Type B pancreatic cell (in vitro differentiated cells): ENCODE measurements around the gene NPAS4. TPM values are rescaled to one million over a fixed set of nuclear protein-coding genes. Genes with fewer than 3 reads are reported as not detected.
A peak's percentile ranks its signal among the peaks of the same experiment; 100 is the strongest.

Experiments used
- DNase-seq: peaks from one replicate; pipeline ENCODE4 v3.0.0; 2021; ENCODE audit warnings: mixed read lengths; ENCODE audit not compliant: unreplicated experiment; ENCODE audit errors: extremely low spot score
- H3K27ac Mint-ChIP-seq: 2 replicates; pipeline ENCODE4 v1.8.0; 2021; ENCODE audit warnings: mild to moderate bottlenecking, mixed read lengths
- H3K27me3 Mint-ChIP-seq: 2 replicates; pipeline ENCODE4 v1.8.0; 2021; ENCODE audit warnings: mixed read lengths
- H3K36me3 Mint-ChIP-seq: 2 replicates; pipeline ENCODE4 v1.8.0; 2021; ENCODE audit warnings: mixed read lengths
- H3K4me1 Mint-ChIP-seq: one replicate; pipeline ENCODE4 v1.8.0; 2021; ENCODE audit warnings: mixed read lengths; ENCODE audit not compliant: unreplicated experiment
- H3K4me3 Mint-ChIP-seq: 2 replicates; pipeline ENCODE4 v1.8.0; 2021; ENCODE audit warnings: mild to moderate bottlenecking, mixed read lengths
- H3K9me3 Mint-ChIP-seq: 2 replicates; pipeline ENCODE4 v1.8.0; 2021; ENCODE audit warnings: mixed read lengths
- CTCF ChIP-seq: fragments of 200-600 bp; sonication (generic); conservative IDR thresholded peaks from 2 replicates; pipeline ENCODE4 v1.5.0; 2021; ENCODE audit warnings: antibody characterized with exemption, mild to moderate bottlenecking
- total RNA-seq: library from RNA; stranded (reverse); gene quantifications from 2 replicates; pipeline ENCODE4 v1.2.1, GENCODE V29; 2021; ENCODE audit warnings: low replicate concordance

NPAS4 gene
- total RNA-seq, 1 donor from 2014 or later = 0.77 TPM

GRCh38 chr11:66468691-66469090, 47.9 kb downstream of the NPAS4 start:
- peaks cover 15% of the 10 kb centered on the region for H3K4me1 Mint-ChIP-seq
- peak overlapping the region; percentile 93 for H3K4me3 Mint-ChIP-seq
- no peak for DNase-seq
- no peaks in the 10 kb centered on the region for H3K9me3 Mint-ChIP-seq
- no peaks in the 10 kb centered on the region for H3K36me3 Mint-ChIP-seq
- H3K27ac Mint-ChIP-seq = no peak overlapping the region
- no peak for TF ChIP-seq CTCF
- no peaks in the 10 kb centered on the region for H3K27me3 Mint-ChIP-seq

GRCh38 chr11:66469441-66469840, 48.6 kb downstream of the NPAS4 start:
- TF ChIP-seq CTCF = no peak
- no peak overlapping the region for H3K27ac Mint-ChIP-seq

GRCh38 chr11:66470015-66470414, 49.2 kb downstream of the NPAS4 start:
- H3K36me3 Mint-ChIP-seq = no peaks in the 10 kb centered on the region
- H3K27me3 Mint-ChIP-seq = no peaks in the 10 kb centered on the region
- H3K4me1 Mint-ChIP-seq = peaks cover 15% of the 10 kb centered on the region
- TF ChIP-seq CTCF = no peak
- no peak for DNase-seq
- H3K27ac Mint-ChIP-seq = no peak overlapping the region
- H3K4me3 Mint-ChIP-seq = peak overlapping the region; percentile 30
- H3K9me3 Mint-ChIP-seq = no peaks in the 10 kb centered on the region

More at GRCh38 chr11:66469441-66469840, 48.6 kb downstream of the NPAS4 start:
- Mint-ChIP-seq H3K4me1 (peaks cover 15% of the 10 kb centered on the region), H3K36me3 (no peaks in the 10 kb centered on the region), H3K9me3 (no peaks in the 10 kb centered on the region), H3K4me3 (no peak overlapping the region), H3K27me3 (no peaks in the 10 kb centered on the region)
- DNase-seq = no peak

- Mint-ChIP-seq H3K27me3 (no peaks in the 10 kb centered on the region), H3K4me1 (peaks cover 11% of the 10 kb centered on the region), H3K27ac (no peak overlapping the region), H3K36me3 (no peaks in the 10 kb centered on the region), H3K4me3 (no peak overlapping the region), H3K9me3 (no peaks in the 10 kb centered on the region)
- no peak for TF ChIP-seq CTCF
- no peak for DNase-seq
These were observed 50.3 kb downstream of the NPAS4 start for GRCh38 chr11:66471142-66471541.

- Mint-ChIP-seq H3K4me1 (peaks cover 17% of the 10 kb centered on the region), H3K9me3 (no peaks in the 10 kb centered on the region), H3K36me3 (peaks cover 4% of the 10 kb centered on the region)
These were observed 51.2 kb downstream of the NPAS4 start for GRCh38 chr11:66472054-66472453.

More at GRCh38 chr11:66472054-66472453, 51.2 kb downstream of the NPAS4 start:
- Mint-ChIP-seq H3K27ac (no peak overlapping the region), H3K4me3 (no peak overlapping the region), H3K27me3 (no peaks in the 10 kb centered on the region)
- no peak for DNase-seq
- TF ChIP-seq CTCF = no peak
